Fibroblast of lung (primary cell): ENCODE data around the gene KCNIP4.

Source experiments
- CTCF ChIP-seq, 2 donors: IDR thresholded peaks in 1 of 2; conservative IDR thresholded peaks in 1 of 2; 1 replicate in 1 of 2; 2 replicates in 1 of 2; pipeline ENCODE4 v1.5.1; 2011 to 2012; ENCODE audit warnings: low read length in 2 of 2, control low read depth in 1 of 2, inconsistent platforms in 1 of 2, low read depth in 1 of 2, mild to moderate bottlenecking in 1 of 2
- EZH2 ChIP-seq: IDR thresholded peaks from 2 replicates; pipeline ENCODE4 v1.5.1; 2012; ENCODE audit warnings: low read length, control low read depth, mild to moderate bottlenecking; ENCODE audit errors: missing control alignments

GRCh38 chr4:20938204-20938603, 1010.4 kb downstream of the KCNIP4 start:
- no peak for TF ChIP-seq CTCF (conservative IDR thresholded peaks at IDR 0.05 in 1 of 2, IDR thresholded peaks at IDR 0.05 in 1 of 2; ENCODE audit: low read depth in 1 of 2, low read length in 2 of 2)
- no peak for TF ChIP-seq EZH2
